SK-N-SH (cell line): Measurements from ENCODE around the gene TRIM72. TPM values are rescaled to one million over a fixed set of nuclear protein-coding genes. Genes with fewer than 3 reads are reported as not detected.

ENCODE experiments used
- CTCF ChIA-PET: fragments of 300-600, 350-600 bp; formaldehyde crosslinking; extraction: SDS; loops from one replicate; lab custom pipeline; 2021; lab: Yijun Ruan, JAX
- POLR2A ChIA-PET: fragments of 350-600 bp; sonication (Branson Sonifier 250); formaldehyde crosslinking; extraction: SDS; loops from one replicate; lab custom pipeline; 2020; ENCODE audit warnings: antibody characterized with exemption, inconsistent platforms; lab: Yijun Ruan, JAX
- DNase-seq: peaks from one replicate; pipeline ENCODE4 v3.0.0; 2012
- H2AFZ ChIP-seq: fragments of 200-600 bp; sonication (generic); 2 replicates; pipeline ENCODE4 v1.8.1; 2016; ENCODE audit warnings: antibody characterized with exemption, mild to moderate bottlenecking, low read depth
- H3F3A ChIP-seq: fragments of 200-600 bp; sonication (generic); replicated peaks from 2 replicates; pipeline ENCODE3; 2016; ENCODE audit warnings: antibody characterized with exemption, mild to moderate bottlenecking; ENCODE audit not compliant: insufficient read depth
- H3K27ac ChIP-seq, 2 experiments: fragments of 200-500 bp in 1 of 2; fragments of 200-600 bp in 1 of 2; sonication (Bioruptor generic) in 1 of 2; sonication (generic), shearing (Covaris generic) in 1 of 2; 2 replicates each; pipeline versions ENCODE4 v1.5.1 to v1.6.1; 2014 to 2016; ENCODE audit warnings: low read depth in 2 of 2, inconsistent platforms in 1 of 2, low read length in 1 of 2, mild to moderate bottlenecking in 1 of 2, mixed read lengths in 1 of 2
- H3K27me3 ChIP-seq: fragments of 200-600 bp; sonication (generic), shearing (Covaris generic); 2 replicates; pipeline ENCODE4 v1.6.1; 2016; ENCODE audit warnings: mixed run types; ENCODE audit not compliant: insufficient read depth
- H3K36me3 ChIP-seq, 2 experiments: fragments of 200-500 bp in 1 of 2; fragments of 200-600 bp in 1 of 2; sonication (Bioruptor generic) in 1 of 2; sonication (generic) in 1 of 2; replicated peaks in 1 of 2; 2 replicates each; pipeline versions ENCODE3 to v1.5.1; 2014 to 2016; ENCODE audit warnings: low read length in 1 of 2, mild to moderate bottlenecking in 1 of 2; ENCODE audit not compliant: insufficient read depth in 2 of 2, control insufficient read depth in 1 of 2
- H3K4me1 ChIP-seq, 2 experiments: fragments of 200-500 bp in 1 of 2; fragments of 200-600 bp in 1 of 2; sonication (Bioruptor generic) in 1 of 2; sonication (generic), shearing (Covaris generic) in 1 of 2; 2 replicates each; pipeline versions ENCODE4 v1.5.1 to v1.6.1; 2014 to 2016; ENCODE audit warnings: low read depth in 1 of 2, low read length in 1 of 2, mixed run types in 1 of 2; ENCODE audit not compliant: insufficient read depth in 2 of 2, control insufficient read depth in 1 of 2
- H3K4me2 ChIP-seq: fragments of 200-600 bp; sonication (generic), shearing (Covaris generic); 2 replicates; pipeline ENCODE4 v1.6.1; 2017; ENCODE audit warnings: mixed run types
- H3K4me3 ChIP-seq, 2 experiments: fragments of 200-500 bp in 1 of 2; fragments of 200-600 bp in 1 of 2; sonication (Bioruptor generic) in 1 of 2; sonication (generic), shearing (Covaris generic) in 1 of 2; 2 replicates each; pipeline versions ENCODE4 v1.5.1 to v1.8.1; 2014 to 2016; ENCODE audit warnings: low read depth in 2 of 2, inconsistent platforms in 1 of 2, low read length in 1 of 2, mild to moderate bottlenecking in 1 of 2, mixed read lengths in 1 of 2, moderate library complexity in 1 of 2
- H3K79me2 ChIP-seq: fragments of 200-600 bp; sonication (generic); 2 replicates; pipeline ENCODE4 v1.8.1; 2017; ENCODE audit warnings: mild to moderate bottlenecking; ENCODE audit not compliant: insufficient read depth
- H3K9ac ChIP-seq: fragments of 200-600 bp; sonication (generic); 2 replicates; pipeline ENCODE4 v1.6.1; 2017; ENCODE audit warnings: mixed run types
- H3K9me2 ChIP-seq: fragments of 200-600 bp; sonication (generic); 2 replicates; pipeline ENCODE4 v1.6.1; 2017; ENCODE audit warnings: mixed run types
- H3K9me3 ChIP-seq: fragments of 200-600 bp; sonication (generic); 2 replicates; pipeline ENCODE4 v1.6.1; 2017; ENCODE audit warnings: mixed run types, mild to moderate bottlenecking, moderate library complexity
- H4K20me1 ChIP-seq: fragments of 200-600 bp; sonication (generic); 2 replicates; pipeline ENCODE4 v1.6.1; 2017; ENCODE audit warnings: mild to moderate bottlenecking, mixed run types; ENCODE audit not compliant: insufficient read depth
- CTCF ChIP-seq: fragments of 200-600 bp; sonication (generic); IDR thresholded peaks from 2 replicates; pipeline ENCODE4 v1.6.1; 2017; ENCODE audit warnings: antibody characterized with exemption, mild to moderate bottlenecking, moderate library complexity
- EP300 ChIP-seq, 2 experiments: IDR thresholded peaks; 2 replicates each; pipeline versions ENCODE4 v1.4.0 to v1.6.1; 2012; ENCODE audit warnings: borderline replicate concordance in 1 of 2, low read depth in 1 of 2, low read length in 1 of 2
- EZH2phosphoT487 ChIP-seq: fragments of 200-600 bp; sonication (generic); IDR thresholded peaks from 2 replicates; pipeline ENCODE4 v1.6.1; 2017; ENCODE audit warnings: low read depth, mixed run types, mild to moderate bottlenecking, antibody characterized with exemption, moderate library complexity, borderline replicate concordance
- MXI1 ChIP-seq: IDR thresholded peaks from 2 replicates; pipeline ENCODE4 v1.6.1; 2012; ENCODE audit warnings: mild to moderate bottlenecking, low read depth, low read length, improper control_type of control experiment
- NRF1 ChIP-seq: IDR thresholded peaks from 2 replicates; pipeline ENCODE4 v1.6.1; 2012; ENCODE audit warnings: low read depth, mild to moderate bottlenecking, low read length
- POLR2AphosphoS5 ChIP-seq: IDR thresholded peaks from 2 replicates; pipeline ENCODE4 v1.6.1; 2012; ENCODE audit warnings: low read depth, low read length
- RAD21 ChIP-seq: IDR thresholded peaks from 2 replicates; pipeline ENCODE4 v1.6.1; 2012; ENCODE audit warnings: mild to moderate bottlenecking, low read length
- RCOR1 ChIP-seq: fragments of 150-350 bp; IDR thresholded peaks from 2 replicates; pipeline ENCODE4 v1.6.1; 2017; ENCODE audit warnings: antibody characterized with exemption, low read length
- SMC3 ChIP-seq: IDR thresholded peaks from 2 replicates; pipeline ENCODE4 v1.6.1; 2012; ENCODE audit warnings: low read depth, low read length, improper control_type of control experiment
- TAF1 ChIP-seq: IDR thresholded peaks from 2 replicates; pipeline ENCODE4 v1.6.1; 2012; ENCODE audit warnings: low read depth, mild to moderate bottlenecking, low read length, moderate library complexity, borderline replicate concordance
- TCF12 ChIP-seq: IDR thresholded peaks from 2 replicates; pipeline ENCODE4 v1.4.0; 2012
- TEAD4 ChIP-seq: IDR thresholded peaks from 2 replicates; pipeline ENCODE4 v1.4.0; 2012; ENCODE audit warnings: mild to moderate bottlenecking, borderline replicate concordance; ENCODE audit not compliant: insufficient read depth
- USF2 ChIP-seq: fragments of 150-350 bp; IDR thresholded peaks from 2 replicates; pipeline ENCODE4 v1.6.1; 2017; ENCODE audit warnings: antibody characterized with exemption, low read length, low read depth, borderline replicate concordance
- ZBTB33 ChIP-seq: IDR thresholded peaks from 2 replicates; pipeline ENCODE4 v1.4.0; 2012; ENCODE audit warnings: low read depth, borderline replicate concordance
- whole genome bisulfite sequencing: methylation state at CpG from one replicate; pipeline ENCODE4 v1.1.6; 2017; ENCODE audit warnings: low lambda C conversion rate; 5-methylcytosine and 5-hydroxymethylcytosine counted together
- polyA plus RNA-seq, 3 experiments: library from polyadenylated mRNA; depleted of rRNA; stranded (reverse); fragments of >200 nt; gene quantifications; 2 replicates each; pipeline ENCODE4 v1.2.3, GENCODE V29; 2012
- TF ChIP-seq, protein P1 (sequence below): IDR thresholded peaks from 2 replicates; pipeline ENCODE4; 2012

Gene TRIM72
- polyA plus RNA-seq, 1 of the 3 experiments (the other 2 are of a cell fraction), result under 0.01 TPM

DNA sequence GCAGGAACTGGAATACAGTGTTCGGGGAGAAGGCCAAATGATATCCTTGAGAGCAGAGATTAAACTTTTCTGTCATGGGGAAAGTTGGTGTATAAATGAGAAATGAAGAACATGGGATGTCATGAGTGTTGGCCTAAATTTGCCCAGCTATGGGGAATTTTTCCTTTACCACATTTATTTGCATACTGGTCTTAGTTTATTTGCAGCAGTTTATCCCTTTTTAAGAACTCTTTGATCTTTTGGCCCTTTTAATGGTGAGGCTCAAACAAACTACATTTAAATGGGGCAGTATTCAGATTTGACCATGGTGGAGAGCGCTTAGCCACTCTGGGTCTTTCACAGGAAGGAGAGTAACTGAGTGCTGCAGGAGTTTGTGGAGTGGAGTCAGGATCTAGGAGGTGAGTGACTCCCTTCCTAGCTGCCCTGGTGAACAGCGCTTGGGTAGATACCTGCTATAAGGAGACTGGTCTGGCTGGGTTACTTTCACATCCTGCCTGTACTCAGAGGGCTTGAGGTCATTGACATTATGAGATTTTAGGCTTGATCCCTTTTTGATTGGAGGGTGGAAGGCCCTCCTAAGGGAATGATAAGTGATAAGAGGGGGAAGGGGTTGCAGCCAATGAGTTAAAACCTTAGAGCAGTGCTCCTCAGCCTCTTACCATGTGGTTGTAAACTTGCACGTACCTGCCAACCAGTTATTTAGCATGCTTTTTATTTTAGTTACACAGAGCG is 22.1 kb upstream of the TRIM72 start:
- no peak for DNase-seq
- Histone ChIP-seq H3K27me3 (no peaks in the 10 kb centered on the region), H3K79me2 (peaks cover 63% of the 10 kb centered on the region), H3K9ac (no peak overlapping the region), H3K9me3 (no peaks in the 10 kb centered on the region), H3K4me1 (no peaks in the 10 kb centered on the region), H3K9me2 (no peaks in the 10 kb centered on the region), H4K20me1 (peaks cover 100% of the 10 kb centered on the region), H3F3A (peaks cover 83% of the 10 kb centered on the region)
- POLR2A ChIA-PET, result interaction anchor here (1.7 kb wide), 1 partner anchor 9 kb away, joined by 3 read pairs; no protein-coding TSS in a partner anchor
- 0 out of 2 replicates have a peak, but pooled peaks have one; percentile 5 for TF ChIP-seq POLR2AphosphoS5
- no peak for TF ChIP-seq USF2
- TF ChIP-seq, all 33 proteins: peak for 1
- WGBS, result 99% methylated on average over 5 of the region's 5 CpGs
- no peak overlapping the region for H3K27ac ChIP-seq
- H3K36me3 ChIP-seq, result peaks cover 90 to 91% of the 10 kb centered on the region in 2 experiments
- H3K4me3 ChIP-seq, result no peak overlapping the region
- H2AFZ ChIP-seq, result no peak overlapping the region
- CTCF ChIA-PET, result no interaction called here
- no peak overlapping the region for H3K4me2 ChIP-seq

GRCh38 chr16:31192856-31193642 is 20.9 kb upstream of the TRIM72 start:
- H3K4me3 ChIP-seq, result no peak overlapping the region
- no peak overlapping the region for H3K27ac ChIP-seq
- no peak overlapping the region for H3K4me2 ChIP-seq
- H3K9me3 ChIP-seq, result no peaks in the 10 kb centered on the region
- H3K4me1 ChIP-seq, result no peaks in the 10 kb centered on the region
- no peak overlapping the region for H3K9ac ChIP-seq
- no peaks in the 10 kb centered on the region for H3K9me2 ChIP-seq
- peaks cover 86% of the 10 kb centered on the region for H3F3A ChIP-seq
- H3K36me3 ChIP-seq, result peaks cover 78 to 79% of the 10 kb centered on the region in 2 experiments
- ChIA-PET CTCF (no interaction called here), POLR2A (interaction anchor here (1.7 to 2.0 kb wide), 2 partner anchors 8 to 12 kb away, joined by 3 to 7 read pairs; no protein-coding TSS in a partner anchor)
- H3K27me3 ChIP-seq, result no peaks in the 10 kb centered on the region
- no peak for DNase-seq
- peaks cover 100% of the 10 kb centered on the region for H4K20me1 ChIP-seq
- 94% methylated on average over 16 of the region's 16 CpGs for WGBS
- H3K79me2 ChIP-seq, result peaks cover 52% of the 10 kb centered on the region
- no peak overlapping the region for H2AFZ ChIP-seq
- TF ChIP-seq RAD21 (no peak), ZBTB33 (no peak), CTCF (no peak), TCF12 (no peak), RCOR1 (no peak), TEAD4 (no peak), MXI1 (no peak), NRF1 (no peak), TAF1 (no peak), SMC3 (no peak), EZH2phosphoT487 (no peak), EP300 (IDR thresholded peaks at IDR 0.05; ENCODE audit: borderline replicate concordance in 1 of 2, low read depth in 1 of 2, low read length in 1 of 2) (no peak)
- TF ChIP-seq, protein P1, sequence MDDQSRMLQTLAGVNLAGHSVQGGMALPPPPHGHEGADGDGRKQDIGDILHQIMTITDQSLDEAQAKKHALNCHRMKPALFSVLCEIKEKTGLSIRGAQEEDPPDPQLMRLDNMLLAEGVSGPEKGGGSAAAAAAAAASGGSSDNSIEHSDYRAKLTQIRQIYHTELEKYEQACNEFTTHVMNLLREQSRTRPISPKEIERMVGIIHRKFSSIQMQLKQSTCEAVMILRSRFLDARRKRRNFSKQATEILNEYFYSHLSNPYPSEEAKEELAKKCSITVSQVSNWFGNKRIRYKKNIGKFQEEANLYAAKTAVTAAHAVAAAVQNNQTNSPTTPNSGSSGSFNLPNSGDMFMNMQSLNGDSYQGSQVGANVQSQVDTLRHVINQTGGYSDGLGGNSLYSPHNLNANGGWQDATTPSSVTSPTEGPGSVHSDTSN, result no peak
